HT1080 (cell line): Measurements from ENCODE around the gene DIAPH3. TPM values are rescaled to one million over a fixed set of nuclear protein-coding genes. Genes with fewer than 3 reads are reported as not detected.
A peak's percentile ranks its signal among the peaks of the same experiment; 100 is the strongest.

ENCODE experiments used
- DNase-seq: peaks from one replicate; pipeline ENCODE4 v3.0.0-alpha.2; 2015; ENCODE audit warnings: low read depth
- total RNA-seq: library from RNA; depleted of rRNA; stranded (reverse); fragments of >200 nt; shearing (Covaris generic); gene quantifications from 2 replicates; pipeline ENCODE4 v1.2.3, GENCODE V29; 2014

DIAPH3 gene
- total RNA-seq, 1 experiment from 2014 or later = 13.1 TPM

- DNase-seq = no peak
Observed at GRCh38 chr13:59793107-59793506, 370.6 kb downstream of the DIAPH3 start.

DNA sequence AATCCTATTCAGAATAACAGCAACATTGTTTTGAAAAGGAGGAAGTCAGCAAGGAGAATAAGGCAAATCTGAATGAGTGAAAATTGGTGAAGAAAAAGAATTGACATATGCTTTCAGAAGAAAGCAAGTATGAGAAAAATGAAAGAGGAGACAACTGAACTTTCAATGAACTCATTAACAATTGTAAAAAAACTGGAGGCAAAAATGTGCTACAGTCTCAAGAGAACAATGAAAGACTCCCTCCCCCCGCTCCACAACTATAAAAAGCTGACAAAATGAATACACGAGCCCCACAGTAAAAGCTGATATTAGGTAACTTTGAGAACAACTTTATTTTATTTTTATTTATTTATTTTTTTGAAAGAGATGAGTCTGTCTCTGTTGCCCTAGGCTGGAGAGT, 373.1 kb downstream of the DIAPH3 start:
- no peak for DNase-seq

DNA sequence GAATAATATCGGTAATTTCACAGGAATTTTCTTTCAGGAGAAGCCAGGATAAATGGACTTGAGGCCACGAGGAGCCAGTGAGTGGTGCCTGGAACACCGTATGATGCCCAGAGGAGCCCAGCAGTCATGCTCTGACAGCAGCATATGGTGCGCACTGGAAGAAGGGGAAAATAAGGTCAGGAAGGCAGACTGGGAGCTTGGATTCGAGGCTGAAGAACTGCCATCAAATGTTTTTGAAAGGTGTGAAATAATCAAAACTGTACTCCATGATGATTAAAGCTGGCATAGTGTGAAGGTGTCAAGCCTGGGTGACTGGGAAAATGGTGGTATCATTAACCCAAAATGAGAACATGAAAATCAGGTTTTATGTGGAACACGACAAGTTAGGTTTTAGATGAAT, 374.2 kb downstream of the DIAPH3 start:
- no peak for DNase-seq

DNA sequence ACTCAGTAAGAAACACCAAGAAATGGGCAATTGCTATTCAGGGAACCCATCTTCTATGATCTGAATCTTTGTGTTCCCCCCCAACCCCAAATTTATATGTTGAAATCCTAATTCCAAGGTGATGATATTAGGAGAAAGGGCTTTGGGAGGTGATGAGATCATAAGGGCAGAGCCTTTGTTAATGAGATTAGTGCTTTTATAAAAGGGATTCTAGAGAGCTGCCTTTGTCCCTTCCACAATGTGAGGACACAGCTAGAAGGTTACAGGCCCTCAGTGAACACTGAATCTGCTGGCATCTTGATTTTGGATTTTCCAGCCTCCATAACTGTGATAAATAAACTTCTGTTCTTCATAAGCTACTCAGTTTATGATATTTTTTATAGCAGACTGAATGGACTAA, 376.0 kb downstream of the DIAPH3 start:
- no peak for DNase-seq

DNA sequence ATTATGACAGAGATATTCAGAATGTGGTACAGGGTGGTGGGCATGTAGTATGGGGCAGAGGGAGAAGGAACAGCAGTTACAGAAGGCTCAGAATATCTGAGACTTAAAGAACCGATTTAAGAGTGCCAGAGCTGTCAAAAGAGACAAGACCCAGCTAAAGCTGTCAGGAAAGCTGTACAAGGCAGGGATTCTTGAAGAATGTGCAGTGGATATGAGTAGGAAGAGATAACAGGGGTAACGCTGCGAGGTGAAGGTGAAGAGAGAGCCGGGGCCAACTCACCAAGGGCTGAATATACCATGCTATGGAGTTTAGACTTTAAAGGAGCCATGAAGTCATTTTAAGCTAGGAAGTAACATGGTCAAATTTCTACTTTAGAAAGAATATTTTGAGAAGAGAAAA, 381.0 kb downstream of the DIAPH3 start:
- no peak for DNase-seq

DNA sequence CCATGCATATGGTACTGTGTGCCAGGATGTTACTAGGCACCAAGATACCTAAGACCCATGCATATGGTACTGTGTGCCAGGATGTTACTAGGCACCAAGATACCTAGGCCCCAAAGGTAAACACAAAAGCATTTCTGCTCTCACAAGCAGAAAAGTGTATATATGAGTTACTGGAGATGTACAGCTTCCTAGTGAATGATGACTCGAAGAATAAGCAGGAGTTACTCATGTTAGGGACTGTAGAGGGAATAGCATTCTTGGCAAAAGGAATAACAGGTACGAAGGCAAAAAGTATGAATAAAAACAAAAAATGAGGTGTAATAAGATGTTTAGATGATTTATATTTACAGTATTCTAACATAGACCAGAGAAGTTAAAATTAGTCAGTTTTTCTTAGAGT, 383.7 kb downstream of the DIAPH3 start:
- DNase-seq = peak; percentile 19

DNA sequence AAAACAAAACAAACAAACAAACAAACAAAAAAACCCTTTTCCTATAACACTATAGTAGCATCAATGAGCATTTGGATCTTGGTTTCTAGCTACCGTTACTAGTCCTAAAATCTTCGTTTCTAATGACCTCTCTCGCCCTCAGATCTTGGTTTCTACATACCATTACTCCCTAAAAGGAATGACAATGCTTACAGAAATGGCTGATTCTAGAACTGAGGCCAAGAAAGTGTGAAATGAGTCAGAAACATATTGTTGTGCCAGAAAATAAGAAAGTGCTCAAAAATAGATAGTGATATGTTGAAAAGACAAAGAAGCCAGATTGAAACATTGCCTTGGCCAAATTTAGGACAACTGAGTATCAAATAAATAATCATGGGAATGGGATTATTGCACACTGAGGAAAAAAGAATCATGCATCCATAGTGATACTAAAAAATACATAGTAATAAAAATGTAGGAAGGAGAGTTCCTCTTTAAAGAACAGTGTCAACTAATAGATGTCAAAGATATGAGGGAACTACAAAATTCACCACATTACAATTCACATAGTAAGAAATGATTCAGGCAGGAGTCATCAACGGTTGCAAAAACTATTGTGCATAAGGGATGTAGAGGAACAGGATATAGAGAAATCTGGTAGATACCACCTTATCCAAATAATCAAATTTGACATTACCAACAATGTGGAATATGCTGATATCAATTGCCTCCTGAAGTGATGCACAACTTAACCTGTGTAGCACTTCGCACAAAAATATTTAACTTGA, 386.6 kb downstream of the DIAPH3 start:
- peak; percentile 89 for DNase-seq

- peak; percentile 11 for DNase-seq
Observed at GRCh38 chr13:59774491-59774971, 389.2 kb downstream of the DIAPH3 start.

GRCh38 chr13:59771272-59771671, 392.5 kb downstream of the DIAPH3 start:
- no peak for DNase-seq

- no peak for DNase-seq
Observed at GRCh38 chr13:59770451-59770850, 393.3 kb downstream of the DIAPH3 start.

DNA sequence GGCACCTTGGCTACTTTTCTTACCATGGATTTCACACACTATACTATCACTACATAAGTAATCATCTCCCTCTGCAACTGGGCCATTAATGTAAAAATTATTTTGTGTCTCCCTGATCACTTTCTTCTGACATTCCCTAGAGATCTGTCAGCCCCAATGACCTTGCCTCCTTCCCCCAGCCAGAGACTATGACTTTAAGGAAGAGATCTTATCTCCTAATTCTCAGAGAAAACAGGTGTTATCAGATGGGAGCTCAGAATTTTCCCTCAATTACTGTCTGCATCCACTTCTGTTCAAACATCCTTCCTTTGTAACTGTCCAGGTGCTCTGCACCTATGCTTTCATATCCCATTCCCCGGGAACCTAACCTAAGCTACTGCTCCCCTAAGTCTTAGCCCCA, 397.5 kb downstream of the DIAPH3 start:
- no peak for DNase-seq

- DNase-seq = peak; percentile 32
Observed at GRCh38 chr13:59755632-59756290, 408.0 kb downstream of the DIAPH3 start.

- DNase-seq = no peak
Observed at GRCh38 chr13:59754411-59754810, 409.3 kb downstream of the DIAPH3 start.

DNA sequence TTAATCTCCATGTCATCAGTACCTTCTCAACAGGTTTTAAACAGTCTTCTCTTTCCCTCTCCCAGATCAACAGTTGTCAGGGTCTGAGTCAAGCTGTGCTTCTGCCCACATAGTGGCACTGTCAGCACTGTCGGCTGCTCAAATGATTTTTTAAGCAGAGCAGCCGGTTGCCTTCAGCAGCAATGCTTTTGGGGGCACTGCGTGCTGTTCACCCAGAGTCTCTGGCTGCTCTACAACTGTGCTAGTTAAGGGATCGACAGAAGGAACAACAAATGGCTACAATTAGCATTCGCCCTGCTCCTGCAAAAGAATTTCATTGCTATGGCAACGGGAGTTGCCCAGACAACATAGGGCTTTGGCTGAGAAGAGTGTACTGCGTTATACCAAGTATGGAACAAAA, 412.9 kb downstream of the DIAPH3 start:
- DNase-seq = no peak

- DNase-seq = no peak
Observed at GRCh38 chr13:59748046-59748445, 415.7 kb downstream of the DIAPH3 start.

DNA sequence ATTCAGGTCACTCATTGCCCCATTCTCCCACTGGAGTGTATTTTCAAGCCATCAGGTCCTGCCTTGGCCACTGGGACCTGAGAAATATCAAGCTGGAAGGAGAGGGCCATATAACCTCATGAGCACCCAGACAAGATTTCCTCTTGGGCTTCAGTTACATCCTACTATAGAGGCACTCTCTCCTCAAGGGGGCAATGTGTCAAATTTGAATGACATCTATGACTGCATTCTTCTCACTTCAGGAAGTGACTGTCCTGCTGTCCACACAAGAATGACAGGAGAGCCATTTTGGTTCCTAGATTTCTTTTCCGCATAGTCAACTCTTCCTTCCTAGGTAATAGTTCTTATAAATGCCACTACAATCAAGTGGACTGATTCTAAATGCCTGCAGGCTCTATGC, 416.2 kb downstream of the DIAPH3 start:
- peak; percentile 6 for DNase-seq

DNA sequence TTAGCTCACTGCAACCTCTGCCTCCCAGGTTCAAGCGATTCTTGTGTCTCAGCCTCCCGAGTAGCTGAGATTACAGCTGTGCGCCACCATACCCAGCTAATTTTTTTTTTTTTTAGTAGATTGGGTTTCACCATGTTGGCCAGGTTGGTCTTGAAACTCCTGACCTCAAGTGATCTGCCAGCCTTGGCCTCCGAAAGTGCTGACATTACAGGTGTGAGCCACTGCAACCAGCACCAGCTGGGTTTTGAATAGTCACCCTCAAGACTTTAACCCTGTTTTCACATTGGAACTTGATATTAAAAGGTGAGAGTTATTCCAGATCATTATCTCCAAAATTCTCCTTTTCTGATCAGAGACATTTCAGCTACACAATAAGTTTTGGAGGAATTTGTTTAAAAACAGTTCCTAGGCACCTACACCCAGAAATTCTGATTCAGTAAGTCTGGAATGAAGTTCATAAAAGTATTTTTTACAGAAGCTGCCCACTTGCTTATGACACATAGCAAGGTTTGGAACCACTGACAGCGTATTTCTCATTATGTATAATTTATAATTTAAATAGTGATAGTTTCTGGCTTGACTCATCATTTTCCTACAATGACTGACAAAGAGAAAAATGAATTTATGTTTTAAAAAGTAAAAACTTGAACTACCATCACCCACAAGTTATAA, 417.3 kb downstream of the DIAPH3 start:
- DNase-seq = no peak

GRCh38 chr13:59745392-59745788, 418.3 kb downstream of the DIAPH3 start:
- DNase-seq = peak; percentile 23

DNA sequence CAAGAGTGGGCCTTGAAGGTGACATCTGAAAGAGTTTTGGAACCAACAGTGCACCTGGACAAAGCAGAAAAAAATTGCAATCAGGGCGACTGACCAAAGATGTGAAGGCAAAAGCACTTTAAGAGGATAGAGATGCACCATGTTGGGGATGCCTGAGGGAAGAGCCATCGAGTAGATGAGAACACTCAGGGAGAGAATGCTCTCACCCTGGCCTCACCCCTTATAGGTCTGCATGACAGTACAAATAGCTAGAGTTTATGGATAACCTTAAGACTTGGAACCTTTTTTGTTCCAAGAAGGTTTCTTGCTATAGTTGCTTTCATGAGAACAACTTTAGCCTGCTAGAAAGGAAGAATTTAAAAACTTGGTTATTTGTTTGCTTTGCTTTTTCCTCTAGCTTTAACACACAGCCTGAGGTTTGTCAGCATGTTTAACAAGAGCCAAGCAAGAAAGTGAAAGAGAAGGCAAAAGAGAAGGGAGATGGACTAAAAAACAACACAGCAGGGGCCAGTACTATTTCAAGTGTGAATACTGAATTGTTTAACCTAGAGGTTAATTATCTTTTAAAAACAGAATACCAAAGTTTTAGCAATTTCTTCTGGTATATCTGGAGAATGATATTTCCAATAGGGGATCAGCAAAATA, 418.9 kb downstream of the DIAPH3 start:
- no peak for DNase-seq

DNA sequence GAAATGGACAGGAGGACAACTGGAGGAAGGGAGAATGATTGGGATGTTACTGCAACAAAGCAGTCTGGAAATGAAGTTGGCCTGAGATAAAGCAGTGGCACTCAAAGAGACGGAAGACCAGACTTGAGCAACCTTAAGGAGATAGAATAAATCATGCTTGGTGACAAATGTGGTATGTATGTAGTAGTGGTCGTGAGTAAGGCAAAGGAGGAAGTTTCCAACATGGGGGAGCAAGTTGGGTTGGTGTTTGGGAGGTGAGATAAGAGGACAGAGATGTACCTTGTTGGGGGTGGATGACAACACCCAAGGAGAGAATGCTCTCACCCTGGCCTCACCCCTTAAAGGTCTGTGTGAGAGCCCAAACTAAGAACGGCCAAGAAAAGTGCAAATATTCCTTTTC, 420.5 kb downstream of the DIAPH3 start:
- no peak for DNase-seq

DNA sequence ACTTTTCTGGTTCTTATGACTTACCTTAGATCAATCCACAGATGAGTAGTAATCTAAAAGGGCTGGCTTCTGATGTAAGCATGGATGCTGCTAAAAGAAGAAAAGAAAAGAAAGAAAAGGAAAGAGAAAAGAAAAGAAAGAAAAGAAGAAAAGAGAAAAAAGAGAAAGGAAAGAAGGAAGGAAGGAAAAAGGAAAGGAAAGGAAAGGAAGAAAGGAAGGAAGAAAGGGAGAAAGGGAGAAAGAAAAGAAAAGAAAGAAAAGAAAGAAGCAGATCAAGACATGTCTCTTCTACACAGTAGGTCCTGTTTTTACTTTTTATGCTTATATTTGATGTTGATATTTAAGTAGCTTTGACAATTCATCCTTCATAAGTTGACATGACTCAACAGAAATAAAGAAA, 421.3 kb downstream of the DIAPH3 start:
- DNase-seq = no peak

DNA sequence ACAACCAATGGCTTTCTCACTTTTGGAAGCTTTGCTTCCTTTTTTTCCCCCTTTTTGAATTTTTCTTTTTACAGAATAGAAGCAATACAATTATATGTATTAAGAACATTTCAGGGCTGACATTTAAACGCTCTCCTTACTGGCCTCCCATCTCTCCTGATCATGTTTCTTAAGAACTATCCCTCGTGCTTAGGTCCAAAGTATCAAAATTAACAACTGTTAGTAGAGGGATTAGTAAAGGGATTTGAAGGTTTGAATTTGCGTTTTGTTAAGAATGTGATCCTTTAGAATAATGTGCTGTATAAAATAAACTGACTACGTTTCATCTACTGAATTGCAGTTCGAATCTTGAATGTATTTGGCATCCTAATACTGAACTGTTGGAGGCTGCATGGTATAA, 424.8 kb downstream of the DIAPH3 start:
- DNase-seq = no peak
